ENCODE measurements around the gene PPM1E.

GRCh38 chr17:58918884-58919283 is 163.2 kb downstream of the PPM1E start:
- TF ChIP-seq, protein P1, sequence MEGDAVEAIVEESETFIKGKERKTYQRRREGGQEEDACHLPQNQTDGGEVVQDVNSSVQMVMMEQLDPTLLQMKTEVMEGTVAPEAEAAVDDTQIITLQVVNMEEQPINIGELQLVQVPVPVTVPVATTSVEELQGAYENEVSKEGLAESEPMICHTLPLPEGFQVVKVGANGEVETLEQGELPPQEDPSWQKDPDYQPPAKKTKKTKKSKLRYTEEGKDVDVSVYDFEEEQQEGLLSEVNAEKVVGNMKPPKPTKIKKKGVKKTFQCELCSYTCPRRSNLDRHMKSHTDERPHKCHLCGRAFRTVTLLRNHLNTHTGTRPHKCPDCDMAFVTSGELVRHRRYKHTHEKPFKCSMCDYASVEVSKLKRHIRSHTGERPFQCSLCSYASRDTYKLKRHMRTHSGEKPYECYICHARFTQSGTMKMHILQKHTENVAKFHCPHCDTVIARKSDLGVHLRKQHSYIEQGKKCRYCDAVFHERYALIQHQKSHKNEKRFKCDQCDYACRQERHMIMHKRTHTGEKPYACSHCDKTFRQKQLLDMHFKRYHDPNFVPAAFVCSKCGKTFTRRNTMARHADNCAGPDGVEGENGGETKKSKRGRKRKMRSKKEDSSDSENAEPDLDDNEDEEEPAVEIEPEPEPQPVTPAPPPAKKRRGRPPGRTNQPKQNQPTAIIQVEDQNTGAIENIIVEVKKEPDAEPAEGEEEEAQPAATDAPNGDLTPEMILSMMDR (IDR thresholded peaks at IDR 0.05) = no peak
- no peak for TF ChIP-seq POLR2A (IDR thresholded peaks at IDR 0.05)

Data from esophagus squamous epithelium (tissue), 4 donors.